Fibroblast of lung (primary cell): ENCODE measurements around the gene UBE2H.

Experiments used
- EZH2 ChIP-seq: IDR thresholded peaks from 2 replicates; pipeline ENCODE4 v1.5.1; 2012; ENCODE audit warnings: low read length, control low read depth, mild to moderate bottlenecking; ENCODE audit errors: missing control alignments
- TF ChIP-seq, protein P1 (sequence below), 2 donors: IDR thresholded peaks in 1 of 2; conservative IDR thresholded peaks in 1 of 2; 1 replicate in 1 of 2; 2 replicates in 1 of 2; pipeline ENCODE4 v1.5.1; 2011 to 2012; ENCODE audit warnings: low read length in 2 of 2, control low read depth in 1 of 2, inconsistent platforms in 1 of 2, low read depth in 1 of 2, mild to moderate bottlenecking in 1 of 2

DNA sequence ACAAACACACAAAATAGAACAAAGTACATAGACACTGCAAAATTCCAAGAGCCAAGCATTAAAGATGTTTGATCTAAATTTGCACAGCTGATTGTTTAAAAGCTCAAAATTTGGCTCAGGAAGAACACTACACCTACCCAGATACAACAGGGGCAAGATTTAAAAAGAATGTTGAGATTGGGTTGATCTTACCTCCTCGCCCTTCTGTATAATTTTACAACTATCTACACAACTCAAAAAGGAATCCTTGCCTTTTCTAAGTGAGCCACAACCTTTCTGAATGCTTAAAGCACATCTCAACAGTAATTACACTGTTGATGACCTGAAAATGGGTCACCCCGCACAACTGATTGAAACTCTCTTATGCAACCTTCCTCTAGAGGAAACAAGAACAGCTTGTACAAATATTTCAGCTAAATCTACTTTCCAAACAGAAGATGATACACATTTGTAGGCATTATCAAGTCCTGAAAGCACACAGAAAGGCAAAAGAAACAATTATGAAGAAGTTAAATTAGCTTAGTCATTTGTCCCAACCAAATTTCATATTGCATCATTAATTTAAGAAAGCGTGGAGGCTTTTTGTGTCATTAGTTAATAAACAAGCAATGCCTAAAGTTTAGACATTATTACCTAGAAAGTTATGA is 75.5 kb downstream of the UBE2H start:
- TF ChIP-seq, protein P1, sequence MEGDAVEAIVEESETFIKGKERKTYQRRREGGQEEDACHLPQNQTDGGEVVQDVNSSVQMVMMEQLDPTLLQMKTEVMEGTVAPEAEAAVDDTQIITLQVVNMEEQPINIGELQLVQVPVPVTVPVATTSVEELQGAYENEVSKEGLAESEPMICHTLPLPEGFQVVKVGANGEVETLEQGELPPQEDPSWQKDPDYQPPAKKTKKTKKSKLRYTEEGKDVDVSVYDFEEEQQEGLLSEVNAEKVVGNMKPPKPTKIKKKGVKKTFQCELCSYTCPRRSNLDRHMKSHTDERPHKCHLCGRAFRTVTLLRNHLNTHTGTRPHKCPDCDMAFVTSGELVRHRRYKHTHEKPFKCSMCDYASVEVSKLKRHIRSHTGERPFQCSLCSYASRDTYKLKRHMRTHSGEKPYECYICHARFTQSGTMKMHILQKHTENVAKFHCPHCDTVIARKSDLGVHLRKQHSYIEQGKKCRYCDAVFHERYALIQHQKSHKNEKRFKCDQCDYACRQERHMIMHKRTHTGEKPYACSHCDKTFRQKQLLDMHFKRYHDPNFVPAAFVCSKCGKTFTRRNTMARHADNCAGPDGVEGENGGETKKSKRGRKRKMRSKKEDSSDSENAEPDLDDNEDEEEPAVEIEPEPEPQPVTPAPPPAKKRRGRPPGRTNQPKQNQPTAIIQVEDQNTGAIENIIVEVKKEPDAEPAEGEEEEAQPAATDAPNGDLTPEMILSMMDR (conservative IDR thresholded peaks at IDR 0.05 in 1 of 2, IDR thresholded peaks at IDR 0.05 in 1 of 2; ENCODE audit: low read depth in 1 of 2, low read length in 2 of 2): no peak
- TF ChIP-seq EZH2: no peak
